SU-DHL-6 (cell line): Measurements from ENCODE around the gene PPM1L.

Experiments
- H2AFZ ChIP-seq: fragments of 200-600 bp; sonication (generic); 2 replicates; pipeline ENCODE4 v1.6.1; 2014; ENCODE audit warnings: low read depth, mild to moderate bottlenecking, moderate library complexity, mixed read lengths, antibody characterized with exemption, low read length; ENCODE audit not compliant: severe bottlenecking
- H3F3A ChIP-seq: fragments of 200-600 bp; shearing (Covaris generic); 2 replicates; pipeline ENCODE4 v1.6.0; 2016; ENCODE audit warnings: antibody characterized with exemption, mild to moderate bottlenecking; ENCODE audit not compliant: insufficient read depth
- H3K27ac ChIP-seq: fragments of 200-600 bp; sonication (generic); 2 replicates; pipeline ENCODE4 v1.5.1; 2016; ENCODE audit warnings: low read depth, mild to moderate bottlenecking, low read length, moderate library complexity, mixed read lengths
- H3K27me3 ChIP-seq: fragments of 200-600 bp; sonication (generic), shearing (Covaris generic); 2 replicates; pipeline ENCODE4 v1.6.0; 2014; ENCODE audit warnings: mild to moderate bottlenecking, low read length
- H3K36me3 ChIP-seq: fragments of 200-600 bp; sonication (generic); 2 replicates; pipeline ENCODE4 v1.6.1; 2014; ENCODE audit warnings: mild to moderate bottlenecking, low read length, mixed read lengths
- H3K4me2 ChIP-seq: fragments of 300-600, 200-600 bp; shearing (Covaris generic), sonication (generic); 2 replicates; pipeline ENCODE4 v1.6.0; 2014; ENCODE audit warnings: low read length, low read depth, mild to moderate bottlenecking; ENCODE audit not compliant: poor library complexity, severe bottlenecking
- H3K4me3 ChIP-seq: fragments of 200-600 bp; sonication (generic); 2 replicates; pipeline ENCODE4 v1.5.1; 2014; ENCODE audit warnings: antibody characterized with exemption, low read length, mild to moderate bottlenecking, mixed read lengths; ENCODE audit not compliant: insufficient read depth, poor library complexity, severe bottlenecking
- H3K79me2 ChIP-seq: fragments of 200-600 bp; sonication (generic); 2 replicates; pipeline ENCODE4 v1.6.1; 2014; ENCODE audit warnings: mild to moderate bottlenecking, low read length, moderate library complexity; ENCODE audit not compliant: insufficient read depth
- H3K9ac ChIP-seq: fragments of 200-600 bp; sonication (generic); 2 replicates; pipeline ENCODE4 v1.7.0; 2014; ENCODE audit warnings: mild to moderate bottlenecking, low read length
- H3K9me2 ChIP-seq: fragments of 200-600 bp; sonication (generic); replicated peaks from 2 replicates; pipeline ENCODE4 v1.6.1; 2014; ENCODE audit warnings: low read length; ENCODE audit not compliant: insufficient read depth
- H3K9me3 ChIP-seq: fragments of 200-600 bp; sonication (generic); 2 replicates; pipeline ENCODE4 v1.6.1; 2014; ENCODE audit warnings: low read length, mixed read lengths; ENCODE audit not compliant: insufficient read depth
- H4K20me1 ChIP-seq: fragments of 200-600 bp; sonication (generic); 2 replicates; pipeline ENCODE4 v1.6.1; 2014; ENCODE audit warnings: low read depth, mild to moderate bottlenecking, antibody characterized with exemption, low read length, moderate library complexity, mixed read lengths
- CTCF ChIP-seq: fragments of 200-600 bp; sonication (generic); IDR thresholded peaks from one replicate; pipeline ENCODE4 v1.5.1; 2017; ENCODE audit warnings: antibody characterized with exemption, mild to moderate bottlenecking, low read length, moderate library complexity; ENCODE audit not compliant: insufficient read depth, poor library complexity, severe bottlenecking
- EZH2phosphoT487 ChIP-seq: fragments of 200-600 bp; sonication (generic), shearing (Covaris generic); conservative IDR thresholded peaks from 2 replicates; pipeline ENCODE4 v1.6.1; 2018; ENCODE audit warnings: mild to moderate bottlenecking, antibody characterized with exemption, low read length, moderate library complexity, mixed read lengths

Gene PPM1L

DNA sequence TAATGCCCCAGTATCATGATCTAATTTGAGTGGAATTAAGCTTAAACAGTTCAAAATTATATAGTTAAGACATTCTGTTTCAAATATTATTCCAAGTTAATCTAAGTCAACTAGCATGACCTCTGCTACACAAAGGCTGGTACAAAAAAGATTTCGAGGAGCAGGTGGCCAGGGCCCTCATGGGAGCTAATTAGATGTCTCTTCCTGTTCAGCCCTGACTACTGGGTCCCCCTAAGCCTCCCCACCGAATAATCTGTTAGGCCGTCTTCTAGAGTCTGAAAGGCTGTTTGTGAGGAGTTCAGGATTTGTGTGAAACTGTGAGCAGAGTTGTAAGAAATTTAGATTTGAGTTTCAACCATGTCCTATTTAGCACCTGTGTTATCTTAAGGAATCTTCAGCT lies 75.4 kb downstream of the PPM1L start:
- Histone ChIP-seq H3F3A (no peaks in the 10 kb centered on the region), H3K4me2 (no peak overlapping the region), H3K27me3 (no peaks in the 10 kb centered on the region), H3K36me3 (no peaks in the 10 kb centered on the region), H3K4me3 (no peak overlapping the region), H2AFZ (no peak overlapping the region), H3K9ac (no peak overlapping the region), H4K20me1 (no peaks in the 10 kb centered on the region), H3K9me2 (no peaks in the 10 kb centered on the region), H3K9me3 (no peaks in the 10 kb centered on the region), H3K27ac (no peak overlapping the region), H3K79me2 (no peaks in the 10 kb centered on the region)
- TF ChIP-seq EZH2phosphoT487 = no peak
- TF ChIP-seq CTCF = no peak

GRCh38 chr3:160837394-160837980 lies 81.5 kb downstream of the PPM1L start:
- no peaks in the 10 kb centered on the region for H3K79me2 ChIP-seq
- no peak for TF ChIP-seq CTCF
- no peak for TF ChIP-seq EZH2phosphoT487
- H2AFZ ChIP-seq = no peak overlapping the region
- no peak overlapping the region for H3K27ac ChIP-seq
- no peak overlapping the region for H3K9ac ChIP-seq
- H3F3A ChIP-seq = no peaks in the 10 kb centered on the region
- H3K27me3 ChIP-seq = no peaks in the 10 kb centered on the region
- no peaks in the 10 kb centered on the region for H3K36me3 ChIP-seq
- no peak overlapping the region for H3K4me2 ChIP-seq
- H3K9me2 ChIP-seq = no peaks in the 10 kb centered on the region
- H3K9me3 ChIP-seq = no peaks in the 10 kb centered on the region
- no peak overlapping the region for H3K4me3 ChIP-seq
- no peaks in the 10 kb centered on the region for H4K20me1 ChIP-seq

- Histone ChIP-seq H3K4me3 (no peak overlapping the region), H3K9me2 (no peaks in the 10 kb centered on the region), H3K27me3 (no peaks in the 10 kb centered on the region), H2AFZ (no peak overlapping the region), H3K9ac (no peak overlapping the region), H3K4me2 (no peak overlapping the region), H3K9me3 (no peaks in the 10 kb centered on the region), H4K20me1 (no peaks in the 10 kb centered on the region), H3K27ac (no peak overlapping the region), H3F3A (no peaks in the 10 kb centered on the region), H3K79me2 (no peaks in the 10 kb centered on the region), H3K36me3 (no peaks in the 10 kb centered on the region)
- TF ChIP-seq EZH2phosphoT487 = no peak
- TF ChIP-seq CTCF = no peak
These were observed 84.6 kb downstream of the PPM1L start for GRCh38 chr3:160840590-160840989.
